ENCODE data around the gene CCR8.

DNA sequence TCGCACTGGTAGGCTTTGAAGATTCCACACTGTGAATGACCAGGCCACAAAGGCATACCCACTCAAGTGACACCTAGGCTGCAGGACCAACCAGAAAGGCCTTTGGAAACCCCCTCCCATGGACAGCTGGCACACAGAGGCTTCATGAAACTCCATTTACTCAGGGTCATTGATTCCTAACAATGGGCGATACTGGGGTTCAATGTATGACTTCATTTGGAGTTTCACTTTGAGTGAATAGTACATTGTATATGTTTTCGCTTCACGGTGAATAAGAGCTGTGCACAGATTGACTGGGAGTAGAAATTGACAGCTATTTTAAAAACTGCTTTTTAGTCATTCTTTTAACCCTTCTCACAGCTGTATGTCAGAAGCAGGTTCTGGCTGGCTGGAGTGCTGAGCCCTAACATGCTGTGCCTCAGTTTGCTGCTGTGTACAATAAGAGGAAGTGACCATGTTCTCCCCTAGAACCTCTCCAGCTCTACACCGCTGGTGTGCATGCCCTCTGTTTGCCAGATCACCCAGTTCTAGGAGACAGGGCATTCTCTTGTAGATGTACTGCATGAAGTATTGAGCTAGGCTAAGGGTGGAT, 34.2 kb upstream of the CCR8 start:
- TF ChIP-seq, protein P1, sequence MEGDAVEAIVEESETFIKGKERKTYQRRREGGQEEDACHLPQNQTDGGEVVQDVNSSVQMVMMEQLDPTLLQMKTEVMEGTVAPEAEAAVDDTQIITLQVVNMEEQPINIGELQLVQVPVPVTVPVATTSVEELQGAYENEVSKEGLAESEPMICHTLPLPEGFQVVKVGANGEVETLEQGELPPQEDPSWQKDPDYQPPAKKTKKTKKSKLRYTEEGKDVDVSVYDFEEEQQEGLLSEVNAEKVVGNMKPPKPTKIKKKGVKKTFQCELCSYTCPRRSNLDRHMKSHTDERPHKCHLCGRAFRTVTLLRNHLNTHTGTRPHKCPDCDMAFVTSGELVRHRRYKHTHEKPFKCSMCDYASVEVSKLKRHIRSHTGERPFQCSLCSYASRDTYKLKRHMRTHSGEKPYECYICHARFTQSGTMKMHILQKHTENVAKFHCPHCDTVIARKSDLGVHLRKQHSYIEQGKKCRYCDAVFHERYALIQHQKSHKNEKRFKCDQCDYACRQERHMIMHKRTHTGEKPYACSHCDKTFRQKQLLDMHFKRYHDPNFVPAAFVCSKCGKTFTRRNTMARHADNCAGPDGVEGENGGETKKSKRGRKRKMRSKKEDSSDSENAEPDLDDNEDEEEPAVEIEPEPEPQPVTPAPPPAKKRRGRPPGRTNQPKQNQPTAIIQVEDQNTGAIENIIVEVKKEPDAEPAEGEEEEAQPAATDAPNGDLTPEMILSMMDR (IDR thresholded peaks at IDR 0.05): no peak
- TF ChIP-seq POLR2A (IDR thresholded peaks at IDR 0.05): no peak

Data from adrenal gland (tissue), 5 donors.